GM19193 (cell line): ENCODE results near the gene FGFR4.

Source experiments
- POLR2A ChIP-seq: IDR thresholded peaks from 4 replicates; pipeline ENCODE4 v1.6.1; 2011; ENCODE audit not compliant: insufficient read depth, insufficient read length; ENCODE audit errors: extremely low read depth

The FGFR4 gene

DNA sequence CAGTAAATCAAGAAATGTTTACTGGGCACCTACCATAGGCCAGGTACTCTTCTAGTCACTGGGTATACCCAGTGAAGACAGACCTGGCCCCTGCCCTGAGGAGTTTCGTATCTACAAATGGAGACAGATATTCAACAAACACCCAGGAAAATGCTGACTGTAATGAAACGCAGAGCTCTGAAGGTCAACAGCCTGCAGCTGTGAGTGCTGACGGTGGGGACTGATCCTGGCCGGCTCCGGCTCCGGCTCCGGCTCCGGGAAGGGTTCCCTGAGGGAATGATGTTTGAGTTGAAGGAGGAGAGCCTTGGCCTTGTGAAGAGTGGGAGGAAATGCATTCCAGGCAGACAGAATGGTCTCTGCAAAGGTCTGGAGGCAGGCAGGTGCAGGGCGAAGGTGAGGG is 23.1 kb downstream of the FGFR4 start:
- TF ChIP-seq POLR2A = no peak

DNA sequence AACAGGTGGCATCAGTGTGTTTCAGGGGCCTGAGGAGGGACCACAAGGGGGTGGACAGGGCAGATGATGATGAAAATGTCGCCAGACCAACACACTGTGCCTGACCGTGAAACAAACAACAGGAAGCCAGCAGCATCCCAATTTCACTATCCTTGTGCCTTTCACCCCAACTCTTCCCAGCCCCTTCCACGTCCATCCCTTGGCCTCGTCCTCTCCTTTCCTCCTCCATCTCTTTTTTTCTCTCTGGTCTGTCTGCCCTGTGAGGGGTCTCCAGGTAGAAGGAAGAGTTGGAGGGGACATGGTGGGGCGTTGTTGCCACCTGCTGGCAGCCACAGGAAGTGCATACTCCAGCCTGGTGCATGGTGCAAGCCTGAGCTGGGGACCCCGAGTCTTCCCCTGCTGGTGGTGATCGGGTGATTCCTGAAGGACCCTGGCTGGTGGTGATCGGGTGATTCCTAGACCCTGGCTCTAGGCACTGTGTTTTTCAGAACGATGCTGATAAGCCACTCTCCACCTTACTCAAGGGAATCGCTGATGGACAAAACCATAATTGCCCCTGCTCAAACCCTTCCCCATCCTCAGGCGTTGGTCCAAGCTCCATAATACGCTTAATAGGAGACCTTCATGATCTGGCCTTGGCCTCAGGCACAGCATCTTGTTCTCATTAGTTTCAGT is 25.1 kb downstream of the FGFR4 start:
- TF ChIP-seq POLR2A = no peak

DNA sequence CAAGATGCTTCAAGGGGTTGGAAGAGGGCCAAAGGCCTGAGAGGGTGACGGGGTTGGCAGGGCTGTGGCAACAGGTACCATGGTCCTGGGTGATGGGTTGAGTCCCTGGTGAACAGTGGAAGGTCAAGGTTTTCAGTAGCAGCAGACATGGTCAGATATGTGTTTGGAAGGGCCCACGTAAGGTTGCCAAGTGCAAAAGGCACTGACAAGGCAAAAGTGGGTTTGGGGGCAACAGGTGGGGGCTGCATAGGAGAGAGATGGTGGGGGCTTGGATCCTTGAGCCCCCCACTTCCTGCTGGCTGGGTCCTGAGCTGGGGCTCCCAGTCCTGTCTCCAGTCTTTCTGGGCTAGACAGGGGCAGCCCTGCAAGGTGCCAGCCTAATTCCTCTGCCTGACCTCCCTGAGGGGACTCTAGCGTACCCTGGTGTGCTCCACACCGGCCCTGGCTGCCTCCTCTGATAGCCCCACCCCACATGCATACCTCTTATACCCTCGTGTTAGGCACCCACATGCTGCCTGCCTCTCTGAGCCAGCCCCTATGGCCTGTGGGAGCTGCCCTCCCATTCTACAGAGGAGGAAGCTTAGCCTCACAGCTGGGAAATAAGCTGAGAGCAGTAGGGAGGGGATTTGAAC is 26.0 kb downstream of the FGFR4 start:
- no peak for TF ChIP-seq POLR2A

DNA sequence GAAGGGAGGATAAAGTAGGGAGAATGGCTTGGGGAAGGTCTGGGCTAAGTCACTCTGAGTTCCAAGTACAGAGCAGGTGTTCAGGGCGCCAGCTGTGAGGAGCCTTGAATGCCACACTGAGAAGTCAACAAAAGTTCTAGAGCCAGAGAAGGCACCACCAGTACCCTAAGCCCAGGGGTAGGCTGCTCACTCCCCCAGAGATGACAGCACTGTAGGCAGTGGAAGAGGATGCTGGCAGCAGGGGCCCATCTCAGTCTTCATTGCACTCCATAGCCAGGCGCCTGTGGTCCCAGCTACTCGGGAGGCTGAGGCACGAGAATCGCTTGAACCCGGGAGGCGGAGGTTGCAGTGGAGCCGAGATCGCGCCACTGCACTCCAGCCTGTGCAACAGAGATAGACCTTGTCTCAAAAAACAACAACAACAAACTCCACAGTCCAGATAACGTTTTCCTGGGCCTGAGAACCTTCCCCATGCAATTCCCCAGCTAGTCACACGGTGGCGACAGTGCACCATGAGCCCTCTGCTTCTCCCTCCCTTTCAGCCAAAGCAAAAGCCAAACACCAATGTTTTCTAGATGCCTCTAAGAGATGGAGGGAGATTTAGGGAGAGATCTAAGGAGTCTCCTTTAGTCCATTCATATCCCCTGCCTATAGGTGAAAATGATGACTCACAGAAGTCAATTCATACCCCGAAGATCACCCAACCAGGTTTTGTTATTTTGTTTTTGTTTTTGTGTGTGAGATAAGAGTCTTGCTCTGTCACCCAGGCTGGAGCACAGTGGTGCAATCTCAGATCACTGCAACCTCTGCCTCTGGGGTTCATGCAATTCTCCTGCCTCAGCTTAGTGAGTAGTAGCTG is 27.1 kb downstream of the FGFR4 start:
- TF ChIP-seq POLR2A = no peak

DNA sequence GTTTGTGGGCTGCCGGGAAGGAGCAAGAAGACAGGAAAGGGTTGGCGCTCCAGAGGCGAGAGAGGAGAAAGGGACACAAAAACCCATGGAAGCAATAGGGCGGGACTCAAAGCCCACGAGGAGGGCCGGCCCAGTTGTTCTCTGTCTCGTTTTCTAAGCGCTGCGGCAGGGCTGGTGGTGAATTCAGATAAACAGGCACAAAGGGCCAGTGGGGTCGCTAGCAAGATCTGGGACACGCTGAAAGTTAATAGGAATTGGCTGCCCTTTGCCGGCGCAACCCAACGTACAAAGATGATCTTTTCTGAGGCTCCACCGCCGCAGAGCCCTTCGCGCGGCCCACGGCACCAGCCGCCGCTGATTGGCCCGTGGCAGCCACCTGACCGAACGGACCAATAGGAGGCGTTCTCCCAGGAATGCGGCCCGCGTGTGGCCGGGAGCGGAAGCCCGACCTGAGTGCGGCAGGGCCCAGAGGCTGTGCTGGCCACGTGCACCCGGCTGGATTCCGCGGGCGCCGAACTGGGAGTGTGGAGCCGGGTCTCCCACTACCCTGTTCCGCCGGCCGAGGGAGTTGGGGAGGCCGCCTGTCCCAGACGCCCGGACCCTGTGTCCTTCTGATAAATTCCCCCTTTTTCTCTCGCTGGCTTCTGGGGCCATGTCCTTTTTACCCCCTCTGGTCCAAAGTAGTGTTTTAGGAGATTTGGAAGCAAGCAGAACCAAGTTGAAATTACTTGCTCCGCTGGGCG is 30.1 kb downstream of the FGFR4 start:
- peak; percentile 57 for TF ChIP-seq POLR2A

DNA sequence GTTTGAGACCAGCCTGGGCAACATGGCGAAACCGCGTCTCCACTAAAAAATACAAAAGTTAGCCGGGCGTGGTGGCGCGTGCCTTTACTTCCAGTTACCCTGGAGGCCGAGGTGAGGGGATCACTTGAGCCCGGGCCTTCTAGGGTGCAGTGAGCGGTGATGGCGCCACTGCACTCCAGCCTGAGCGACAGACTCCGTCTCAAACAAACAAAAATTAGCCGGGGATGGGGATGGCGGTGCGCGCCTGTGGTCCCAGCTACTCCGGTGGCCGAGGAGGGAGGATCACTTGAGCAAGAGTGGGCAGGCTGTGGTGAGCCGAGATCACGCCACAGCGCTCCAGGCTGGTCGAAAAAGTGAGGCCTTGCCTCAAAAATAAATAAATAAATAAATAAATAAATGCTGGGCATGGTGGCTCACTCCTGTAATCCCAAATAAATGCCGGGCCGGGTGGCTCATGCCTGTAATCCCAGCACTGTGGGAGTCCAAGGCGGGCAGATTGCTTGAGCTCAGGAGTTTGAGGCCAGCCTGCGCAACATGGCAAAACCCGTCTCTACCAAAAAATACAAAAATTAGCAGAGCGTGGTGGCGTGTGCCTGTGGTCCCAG is 30.8 kb downstream of the FGFR4 start:
- TF ChIP-seq POLR2A = no peak

DNA sequence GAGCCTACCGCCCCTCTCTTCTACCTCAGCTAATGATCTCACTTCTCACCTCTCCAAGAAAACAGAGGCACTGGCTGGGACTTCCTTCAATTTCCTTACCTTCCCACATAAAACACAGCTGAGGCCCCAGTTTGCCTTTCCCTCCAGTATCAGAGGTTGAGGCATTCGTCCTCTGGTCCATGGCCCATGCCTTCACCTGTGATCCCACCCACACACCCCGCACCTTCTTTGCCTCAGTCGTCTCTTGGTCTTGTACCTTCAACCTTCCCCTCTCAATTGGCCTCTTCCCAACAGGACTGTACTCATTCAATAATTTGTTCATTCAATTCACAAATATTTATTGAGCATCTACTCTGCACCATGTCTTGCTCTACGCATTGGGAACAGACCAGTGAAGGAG is 35.9 kb downstream of the FGFR4 start:
- TF ChIP-seq POLR2A = no peak

DNA sequence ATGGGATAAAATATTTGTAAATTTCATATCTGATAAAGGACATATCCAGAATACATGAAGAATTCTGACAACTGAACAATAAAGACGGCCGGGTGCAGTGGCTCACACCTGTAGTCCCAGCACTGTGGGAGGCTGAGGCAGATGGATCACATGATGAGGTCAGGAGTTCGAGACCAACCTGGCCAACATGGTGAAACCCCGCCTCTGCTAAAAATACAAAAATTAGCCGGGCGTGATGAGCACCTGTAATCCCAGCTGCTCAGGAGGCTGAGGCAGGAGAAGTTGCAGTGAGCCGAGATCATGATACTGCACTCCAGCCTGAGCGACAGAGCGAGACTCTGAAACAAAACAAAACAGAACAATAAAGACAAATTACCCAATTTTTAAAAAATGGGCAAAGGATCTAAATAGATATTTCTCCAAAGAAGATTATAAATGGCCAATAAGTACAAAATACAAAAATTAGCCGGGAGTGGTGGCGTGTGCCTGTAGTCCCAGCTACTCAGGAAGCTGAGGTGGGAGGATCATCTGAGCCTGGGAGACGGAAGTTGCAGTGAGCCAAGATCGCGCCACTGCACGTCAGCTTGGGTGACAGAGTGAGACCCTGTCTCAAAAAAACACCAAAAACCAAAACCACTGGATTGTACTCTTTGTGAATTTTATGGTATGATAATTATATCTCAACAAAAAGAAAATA is 37.2 kb downstream of the FGFR4 start:
- no peak for TF ChIP-seq POLR2A

DNA sequence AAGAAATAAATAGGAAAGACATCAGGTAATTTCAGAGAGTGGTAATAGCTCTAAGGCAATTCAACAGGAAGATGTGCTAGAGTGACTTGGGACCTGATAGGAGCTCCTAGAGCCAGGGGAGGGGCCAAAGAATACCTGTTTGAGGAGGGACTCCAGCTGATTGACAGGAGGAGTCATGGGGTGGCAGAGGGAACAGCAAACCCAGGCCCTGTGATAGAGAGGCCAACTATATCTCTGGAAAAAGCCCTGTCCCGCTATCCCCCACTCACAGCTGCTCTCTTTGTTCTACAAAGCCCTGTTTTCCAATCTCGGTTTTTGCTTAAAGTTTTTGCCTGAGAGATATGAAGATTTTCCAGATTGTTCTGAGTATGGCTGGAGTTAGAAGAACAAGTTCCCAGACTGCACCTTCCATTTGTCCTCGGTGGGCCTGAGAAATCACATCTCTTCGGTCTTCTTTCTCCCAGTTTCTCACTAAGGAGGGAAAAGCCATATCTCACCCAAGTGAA is 37.8 kb downstream of the FGFR4 start:
- TF ChIP-seq POLR2A = no peak

DNA sequence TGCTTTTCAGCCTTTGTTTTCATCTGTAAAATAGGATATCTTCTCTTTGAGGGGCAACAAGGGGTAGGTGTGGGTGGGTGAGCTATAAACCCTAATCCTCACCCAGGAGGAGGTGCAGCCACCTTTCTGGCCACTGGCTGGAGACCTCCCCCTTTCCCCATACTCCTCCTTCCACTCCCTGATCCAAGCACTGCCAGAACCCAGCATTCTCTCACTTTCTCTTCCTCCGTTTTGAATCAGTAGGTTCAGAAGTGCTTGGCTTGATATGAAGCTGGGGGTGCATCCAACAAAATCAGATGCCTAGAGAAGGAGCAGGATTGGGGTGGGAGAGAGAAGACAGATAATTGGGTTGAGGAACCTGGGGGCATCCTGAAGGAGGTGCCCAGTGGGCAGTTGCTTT is 40.1 kb downstream of the FGFR4 start:
- no peak for TF ChIP-seq POLR2A

DNA sequence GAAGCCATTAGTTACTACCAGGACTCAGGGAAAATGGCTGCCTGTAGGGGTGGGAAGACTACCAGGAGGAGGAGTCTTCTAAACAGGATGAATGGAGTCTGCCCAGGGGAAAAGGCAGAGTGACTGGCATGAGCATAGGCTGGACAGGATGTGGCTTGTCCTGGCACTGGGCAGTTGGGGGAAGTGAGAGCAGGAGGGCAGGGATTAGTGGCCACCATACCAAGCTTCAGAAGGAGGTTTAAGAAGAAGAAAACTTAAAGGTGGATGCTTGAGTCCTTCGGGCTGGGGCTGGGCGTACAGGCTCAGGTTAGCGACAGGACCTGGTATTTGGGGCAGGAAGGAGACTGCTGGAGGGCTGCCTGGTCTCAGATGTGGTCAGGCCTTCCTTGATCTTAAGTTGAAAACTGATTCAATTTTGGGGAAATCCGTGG is 41.9 kb downstream of the FGFR4 start:
- TF ChIP-seq POLR2A = no peak

DNA sequence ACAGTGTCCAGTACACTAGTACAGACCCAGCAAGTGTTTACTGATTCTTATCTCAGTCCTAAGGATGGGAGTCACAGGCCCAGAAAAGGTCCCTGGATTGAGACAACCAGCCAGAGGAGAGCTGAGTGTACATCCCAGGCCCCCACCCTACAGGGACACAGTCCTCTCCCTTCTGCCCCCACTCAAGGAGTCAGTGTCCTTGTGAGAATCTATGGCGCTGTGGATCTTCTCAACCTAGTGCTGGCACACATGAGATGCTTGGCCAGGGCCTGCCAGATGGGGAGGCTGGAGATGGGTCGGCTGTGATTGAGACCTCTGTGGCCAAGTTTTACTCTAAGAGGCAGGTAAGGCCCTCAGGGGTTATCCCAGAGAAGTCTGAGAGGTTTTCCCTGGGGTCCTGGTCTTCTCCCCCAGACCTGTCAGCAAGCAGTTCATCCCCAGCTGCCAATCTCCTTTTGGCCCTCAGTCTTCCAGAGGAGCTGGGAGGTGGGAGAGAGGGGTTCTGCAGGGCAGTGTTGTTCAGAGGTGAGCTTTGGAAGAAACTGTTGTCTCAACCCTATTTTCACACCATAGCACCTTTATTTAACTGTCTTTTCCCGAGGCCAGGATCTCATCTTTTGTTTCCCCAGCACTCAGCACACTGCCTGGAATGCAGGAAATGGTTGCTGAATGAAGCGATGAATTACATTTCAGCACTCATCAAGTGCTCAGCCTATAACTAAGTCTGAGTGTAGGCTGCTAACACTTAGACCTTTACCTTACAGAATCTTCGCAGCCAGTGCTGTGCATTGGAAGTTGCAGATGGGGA is 43.7 kb downstream of the FGFR4 start:
- no peak for TF ChIP-seq POLR2A

DNA sequence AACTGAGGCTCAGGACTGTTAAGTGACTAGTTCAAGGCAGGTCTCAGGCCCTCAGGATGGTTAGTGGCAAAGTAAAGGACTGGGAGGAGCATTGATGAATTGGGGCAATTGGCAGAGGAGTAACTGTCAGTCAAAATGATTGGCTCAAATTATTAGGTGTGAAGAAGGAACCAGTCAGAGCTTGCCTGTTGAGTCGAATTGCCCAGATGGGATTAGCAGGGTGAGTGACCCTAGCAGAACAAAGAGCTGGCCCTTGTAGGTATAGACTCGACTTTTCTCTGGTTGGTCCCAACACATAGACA is 44.3 kb downstream of the FGFR4 start:
- no peak for TF ChIP-seq POLR2A
